HG03439 (cell line): ENCODE measurements around the gene PACSIN3.
"Not testable (repeated sequence)": the region's sequence is repeated elsewhere in the genome, so short reads cannot be mapped to it uniquely, and the experiment has no call there.

Source experiments
- ATAC-seq: cut with Tn5 transposase; IDR thresholded peaks from one replicate; pipeline ENCODE4 v1.9.1; 2021; ENCODE audit warnings: mild to moderate bottlenecking, moderate library complexity; ENCODE audit not compliant: unreplicated experiment

The PACSIN3 gene

GRCh38 chr11:47198161-47198560 is 11.9 kb upstream of the PACSIN3 start:
- not testable (repeated sequence) for ATAC-seq

GRCh38 chr11:47192111-47192510 is 5.9 kb upstream of the PACSIN3 start:
- ATAC-seq = no peak

GRCh38 chr11:47191137-47191536 is 4.9 kb upstream of the PACSIN3 start:
- ATAC-seq = not testable (repeated sequence)

- no peak for ATAC-seq
Measured at GRCh38 chr11:47189100-47189834, 3.0 kb upstream of the PACSIN3 start.

GRCh38 chr11:47188259-47188658 is 2.0 kb upstream of the PACSIN3 start:
- ATAC-seq = no peak

- no peak for ATAC-seq
Measured at GRCh38 chr11:47187723-47188122, 1.5 kb upstream of the PACSIN3 start.

GRCh38 chr11:47186700-47187695 is 764 bp upstream of the PACSIN3 start:
- ATAC-seq = no peak

GRCh38 chr11:47185305-47186075 is 744 bp downstream of the PACSIN3 start:
- ATAC-seq = no peak

GRCh38 chr11:47184711-47185304 is 1.4 kb downstream of the PACSIN3 start:
- ATAC-seq = no peak

- no peak for ATAC-seq
Measured at GRCh38 chr11:47183969-47184368, 2.3 kb downstream of the PACSIN3 start.

GRCh38 chr11:47183031-47183856 is 3.0 kb downstream of the PACSIN3 start:
- ATAC-seq = no peak

GRCh38 chr11:47182380-47182779 is 3.9 kb downstream of the PACSIN3 start:
- no peak for ATAC-seq

- no peak for ATAC-seq
Measured at GRCh38 chr11:47181271-47181670, 5.0 kb downstream of the PACSIN3 start.

- ATAC-seq = no peak
Measured at GRCh38 chr11:47180006-47180787, 6.0 kb downstream of the PACSIN3 start.

GRCh38 chr11:47179655-47179991 is 6.6 kb downstream of the PACSIN3 start:
- ATAC-seq = no peak

- no peak for ATAC-seq
Measured at GRCh38 chr11:47178737-47179654, 7.2 kb downstream of the PACSIN3 start.

GRCh38 chr11:47178316-47178715 is 7.9 kb downstream of the PACSIN3 start:
- no peak for ATAC-seq

GRCh38 chr11:47177846-47178245 is 8.4 kb downstream of the PACSIN3 start:
- ATAC-seq = no peak
